Activated naive CD4-positive, alpha-beta T cell treated with anti-CD3 and anti-CD28 coated beads, Interleukin-2, amount 10 ng/mL, durations not matched to agents 7 days and 5 days (primary cell): ENCODE results near the gene SNAPIN.
A peak's percentile ranks its signal among the peaks of the same experiment; 100 is the strongest.
"Not testable (repeated sequence)": the region's sequence is repeated elsewhere in the genome, so short reads cannot be mapped to it uniquely, and the experiment has no call there.

ENCODE experiments used
- CTCF ChIA-PET: fragments of 350-600 bp; sonication (Branson Sonifier 250); formaldehyde crosslinking; loops from one replicate; lab custom pipeline; 2021; ENCODE audit warnings: antibody characterized with exemption; lab: Charles Lee
- DNase-seq: peaks from one replicate; pipeline ENCODE4 v3.0.0-alpha.2; 2020
- H3K27ac Mint-ChIP-seq: one replicate; pipeline ENCODE4 v1.8.0; 2021; ENCODE audit warnings: mild to moderate bottlenecking, moderate library complexity, mixed read lengths
- H3K27me3 Mint-ChIP-seq: one replicate; pipeline ENCODE4 v1.8.0; 2021; ENCODE audit warnings: mild to moderate bottlenecking, mixed read lengths
- H3K36me3 Mint-ChIP-seq: one replicate; pipeline ENCODE4 v1.8.0; 2021; ENCODE audit warnings: mixed read lengths
- H3K4me1 Mint-ChIP-seq: one replicate; pipeline ENCODE4 v1.8.0; 2021; ENCODE audit warnings: mixed read lengths
- H3K4me3 Mint-ChIP-seq: one replicate; pipeline ENCODE4 v1.8.0; 2021; ENCODE audit warnings: mild to moderate bottlenecking, moderate library complexity, mixed read lengths
- H3K9me3 Mint-ChIP-seq: one replicate; pipeline ENCODE4 v1.8.0; 2021; ENCODE audit warnings: mixed read lengths

Gene SNAPIN

GRCh38 chr1:153667439-153667838, 8.9 kb downstream of the SNAPIN start:
- no peak overlapping the region for H3K27ac Mint-ChIP-seq
- H3K4me3 Mint-ChIP-seq = no peak overlapping the region
- no peaks in the 10 kb centered on the region for H3K9me3 Mint-ChIP-seq
- peaks cover 35% of the 10 kb centered on the region for H3K4me1 Mint-ChIP-seq
- CTCF ChIA-PET = interaction anchor here (0.8 to 2.2 kb wide), 4 partner anchors 10 to 230 kb away, joined by 3 to 6 read pairs (median 4); no protein-coding TSS in a partner anchor
- no peak for DNase-seq
- peaks cover 72% of the 10 kb centered on the region for H3K36me3 Mint-ChIP-seq
- H3K27me3 Mint-ChIP-seq = no peaks in the 10 kb centered on the region

- H3K27ac Mint-ChIP-seq, H3K27me3 Mint-ChIP-seq, H3K4me3 Mint-ChIP-seq, H3K9me3 Mint-ChIP-seq, DNase-seq: not testable (repeated sequence)
- CTCF ChIA-PET = interaction anchor here (0.8 to 2.2 kb wide), 2 partner anchors 9 to 158 kb away, joined by 3 to 6 read pairs; no protein-coding TSS in a partner anchor
- Mint-ChIP-seq H3K4me1 (peaks cover 37% of the 10 kb centered on the region), H3K36me3 (peaks cover 63% of the 10 kb centered on the region)
Observed at GRCh38 chr1:153668672-153669071, 10.2 kb downstream of the SNAPIN start.

- DNase-seq = no peak
- peaks cover 57% of the 10 kb centered on the region for H3K36me3 Mint-ChIP-seq
- no peaks in the 10 kb centered on the region for H3K27me3 Mint-ChIP-seq
- H3K27ac Mint-ChIP-seq = peak overlapping the region; percentile 14
- CTCF ChIA-PET = interaction anchor here (2.2 kb wide), 1 partner anchor 8 kb away, joined by 6 read pairs; no protein-coding TSS in a partner anchor
- peaks cover 37% of the 10 kb centered on the region for H3K4me1 Mint-ChIP-seq
- no peaks in the 10 kb centered on the region for H3K9me3 Mint-ChIP-seq
- H3K4me3 Mint-ChIP-seq = no peak overlapping the region
Observed at GRCh38 chr1:153669606-153670005, 11.1 kb downstream of the SNAPIN start.

- DNase-seq = no peak
Observed at GRCh38 chr1:153670257-153670858, 11.9 kb downstream of the SNAPIN start.

GRCh38 chr1:153670859-153671627, 12.5 kb downstream of the SNAPIN start, which contains the start of gene ILF2:
ILF2 (minus strand) TSS chr1:153670993; CDS start chr1:153670922, 71 bp downstream.
- H3K9me3 Mint-ChIP-seq = no peaks in the 10 kb centered on the region
- no peak within 1 kb of the TSS for H3K27ac Mint-ChIP-seq
- CTCF ChIA-PET = interaction anchor here (0.9 to 1.1 kb wide), 2 partner anchors 137 to 321 kb away, joined by 3 read pairs; no protein-coding TSS in a partner anchor
- peak; percentile 99 for DNase-seq
- H3K4me1 Mint-ChIP-seq = peaks cover 37% of the 10 kb centered on the region
- H3K4me3 Mint-ChIP-seq = no peak within 1 kb of the TSS
- H3K36me3 Mint-ChIP-seq = peaks cover 44% of the 10 kb centered on the region
- no peaks in the 10 kb centered on the region for H3K27me3 Mint-ChIP-seq

More at GRCh38 chr1:153670257-153670858, 11.9 kb downstream of the SNAPIN start:
- Mint-ChIP-seq H3K27ac (no peak overlapping the region), H3K9me3 (no peaks in the 10 kb centered on the region), H3K4me1 (peaks cover 37% of the 10 kb centered on the region), H3K36me3 (peaks cover 51% of the 10 kb centered on the region), H3K27me3 (no peaks in the 10 kb centered on the region), H3K4me3 (no peak overlapping the region)
- CTCF ChIA-PET = no interaction called here

GRCh38 chr1:153671628-153672353, 13.3 kb downstream of the SNAPIN start:
- H3K4me3 Mint-ChIP-seq, H3K27me3 Mint-ChIP-seq, H3K27ac Mint-ChIP-seq, H3K9me3 Mint-ChIP-seq: not testable (repeated sequence)
- DNase-seq = peak; percentile 59
- H3K36me3 Mint-ChIP-seq = peaks cover 36% of the 10 kb centered on the region
- CTCF ChIA-PET = interaction anchor here (0.6 to 2.0 kb wide), 9 partner anchors 63 to 320 kb away, joined by 3 to 8 read pairs (median 3); partner anchors contain the start of gene RAB13
- H3K4me1 Mint-ChIP-seq = peaks cover 37% of the 10 kb centered on the region

- CTCF ChIA-PET = interaction anchor here (1.2 to 2.0 kb wide), 3 partner anchors 38 to 313 kb away, joined by 3 to 8 read pairs (median 7); partner anchors contain the start of gene RAB13
- Mint-ChIP-seq H3K27me3 (peaks cover 15% of the 10 kb centered on the region), H3K27ac (no peak overlapping the region), H3K4me3 (no peak overlapping the region), H3K4me1 (peaks cover 36% of the 10 kb centered on the region), H3K36me3 (peaks cover 19% of the 10 kb centered on the region), H3K9me3 (no peaks in the 10 kb centered on the region)
- DNase-seq = no peak
Observed at GRCh38 chr1:153673511-153673910, 15.0 kb downstream of the SNAPIN start.

- Mint-ChIP-seq H3K27ac (no peak overlapping the region), H3K4me3 (peak overlapping the region; percentile 78), H3K4me1 (peaks cover 27% of the 10 kb centered on the region), H3K9me3 (no peaks in the 10 kb centered on the region), H3K36me3 (no peaks in the 10 kb centered on the region), H3K27me3 (peaks cover 59% of the 10 kb centered on the region)
- CTCF ChIA-PET = interaction anchor here (0.5 to 4.2 kb wide), 16 partner anchors 9 to 552 kb away, joined by 3 to 27 read pairs (median 3); partner anchors contain the start of genes RAB13 and RPS27
- DNase-seq = peak; percentile 66
Observed at GRCh38 chr1:153677718-153678518, 19.4 kb downstream of the SNAPIN start.

- Mint-ChIP-seq H3K27me3 (peaks cover 65% of the 10 kb centered on the region), H3K9me3 (no peaks in the 10 kb centered on the region), H3K4me3 (peak within 1 kb of the TSS; percentile 78), H3K36me3 (no peaks in the 10 kb centered on the region), H3K27ac (peak within 1 kb of the TSS; percentile 65), H3K4me1 (peaks cover 24% of the 10 kb centered on the region)
- CTCF ChIA-PET = interaction anchor here (0.5 to 1.8 kb wide), 10 partner anchors 10 to 312 kb away, joined by 3 to 6 read pairs (median 3); partner anchors contain the start of genes RAB13 and RPS27
- DNase-seq = peak; percentile 58
Observed at GRCh38 chr1:153678519-153679336, 20.2 kb downstream of the SNAPIN start, which contains the start of gene NPR1. NPR1 (plus strand) TSS chr1:153678688; CDS start chr1:153679109, 421 bp downstream.

GRCh38 chr1:153679337-153680119, 21.0 kb downstream of the SNAPIN start:
- Mint-ChIP-seq H3K9me3 (no peaks in the 10 kb centered on the region), H3K4me3 (peak overlapping the region; percentile 78), H3K4me1 (peaks cover 24% of the 10 kb centered on the region), H3K27me3 (peaks cover 73% of the 10 kb centered on the region), H3K27ac (no peak overlapping the region), H3K36me3 (no peaks in the 10 kb centered on the region)
- DNase-seq = peak; percentile 49
- CTCF ChIA-PET = interaction anchor here (0.7 to 1.8 kb wide), 7 partner anchors 11 to 308 kb away, joined by 3 to 4 read pairs (median 3); no protein-coding TSS in a partner anchor

GRCh38 chr1:153680120-153680403, 21.6 kb downstream of the SNAPIN start:
- Mint-ChIP-seq H3K4me3 (peak overlapping the region; percentile 78), H3K36me3 (no peaks in the 10 kb centered on the region), H3K27me3 (peaks cover 79% of the 10 kb centered on the region)

GRCh38 chr1:153682730-153683129, 24.2 kb downstream of the SNAPIN start:
- Mint-ChIP-seq H3K4me1 (peaks cover 20% of the 10 kb centered on the region), H3K27me3 (peaks cover 90% of the 10 kb centered on the region), H3K27ac (no peak overlapping the region), H3K36me3 (no peaks in the 10 kb centered on the region), H3K9me3 (no peaks in the 10 kb centered on the region), H3K4me3 (no peak overlapping the region)
- CTCF ChIA-PET = no interaction called here
- no peak for DNase-seq

More at GRCh38 chr1:153680120-153680403, 21.6 kb downstream of the SNAPIN start:
- DNase-seq = no peak
- Mint-ChIP-seq H3K4me1 (peaks cover 24% of the 10 kb centered on the region), H3K9me3 (no peaks in the 10 kb centered on the region), H3K27ac (no peak overlapping the region)
- CTCF ChIA-PET = interaction anchor here (1.0 to 1.8 kb wide), 5 partner anchors 11 to 307 kb away, joined by 3 to 4 read pairs (median 3); no protein-coding TSS in a partner anchor
